ENCODE measurements around the gene IGLON5.

The IGLON5 gene

GRCh38 chr19:51367565-51368365 is 56.3 kb downstream of the IGLON5 start:
- DNase-seq (ENCODE audit: low read depth) = peak; percentile 100
- TF ChIP-seq CTCF (conservative IDR thresholded peaks at IDR 0.05; ENCODE audit: low read depth, low read length) = no peak
- peak overlapping the region; percentile 94 for H3K4me3 ChIP-seq (ENCODE audit: low read depth, low read length)

GRCh38 chr19:51368366-51369282 is 57.2 kb downstream of the IGLON5 start, which contains the start of gene CLDND2:
CLDND2 (minus strand) TSS chr19:51369003; CDS start chr19:51368577, 426 bp downstream.
- peak within 1 kb of the TSS; percentile 94 for H3K4me3 ChIP-seq (ENCODE audit: low read depth, low read length)
- TF ChIP-seq CTCF (conservative IDR thresholded peaks at IDR 0.05; ENCODE audit: low read depth, low read length) = no peak
- no peak for DNase-seq (ENCODE audit: low read depth)

GRCh38 chr19:51370230-51370629 is 58.8 kb downstream of the IGLON5 start:
- TF ChIP-seq CTCF (conservative IDR thresholded peaks at IDR 0.05; ENCODE audit: low read depth, low read length) = no peak
- no peak for DNase-seq (ENCODE audit: low read depth)
- no peak overlapping the region for H3K4me3 ChIP-seq (ENCODE audit: low read depth, low read length)

- TF ChIP-seq CTCF (conservative IDR thresholded peaks at IDR 0.05; ENCODE audit: low read depth, low read length) = no peak
- no peak overlapping the region for H3K4me3 ChIP-seq (ENCODE audit: low read depth, low read length)
- DNase-seq (ENCODE audit: low read depth) = no peak
Observed at GRCh38 chr19:51371186-51371690, 59.8 kb downstream of the IGLON5 start.

GRCh38 chr19:51372021-51372648 is 60.7 kb downstream of the IGLON5 start:
- TF ChIP-seq CTCF (conservative IDR thresholded peaks at IDR 0.05; ENCODE audit: low read depth, low read length) = no peak
- no peak for DNase-seq (ENCODE audit: low read depth)
- no peak overlapping the region for H3K4me3 ChIP-seq (ENCODE audit: low read depth, low read length)

GRCh38 chr19:51372649-51373504 is 61.4 kb downstream of the IGLON5 start, which contains the start of gene NKG7:
NKG7 (minus strand) TSS chr19:51372654; CDS start chr19:51372535, 119 bp downstream.
- DNase-seq (ENCODE audit: low read depth) = no peak
- H3K4me3 ChIP-seq (ENCODE audit: low read depth, low read length) = no peak within 1 kb of the TSS
- TF ChIP-seq CTCF (conservative IDR thresholded peaks at IDR 0.05; ENCODE audit: low read depth, low read length) = no peak

All from choroid plexus epithelial cell (primary cell).